Measurements from ENCODE around the gene MYO5B. TPM values are rescaled to one million over a fixed set of nuclear protein-coding genes. Genes with fewer than 3 reads are reported as not detected.

MYO5B gene
- total RNA-seq, 1 experiment from 2014 or later = 32.1 TPM

DNA sequence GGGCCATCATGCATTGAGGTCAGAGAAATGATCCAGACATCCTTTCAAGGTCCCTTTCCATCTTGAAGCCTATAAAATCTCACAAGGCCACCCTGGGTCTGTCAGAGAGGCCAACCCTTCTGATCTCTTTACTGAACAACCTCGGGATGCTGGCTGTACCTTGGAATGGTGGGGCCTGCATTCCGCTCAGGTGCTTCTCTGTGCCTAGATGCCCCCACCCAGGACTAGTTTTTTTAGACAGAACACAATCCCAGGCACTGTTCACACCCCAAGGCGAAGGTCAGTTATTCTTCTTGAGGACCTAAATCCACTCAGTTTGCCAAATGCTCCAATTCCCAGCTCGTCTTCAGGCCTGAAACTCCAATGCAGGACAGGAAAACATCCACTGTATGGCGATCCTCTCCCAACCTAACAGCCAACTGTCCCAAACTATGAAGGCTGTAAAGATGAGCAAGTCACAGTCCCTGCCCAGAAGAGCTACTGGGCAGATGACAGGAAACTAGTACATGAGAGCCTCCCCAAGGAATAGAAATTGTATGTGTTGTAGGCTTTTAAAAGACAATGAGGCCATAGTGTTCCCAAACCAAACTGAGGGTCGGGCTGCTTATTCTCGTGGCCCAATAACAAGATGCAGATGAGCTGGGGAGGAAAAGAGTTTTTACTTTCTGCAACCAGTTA, 227.2 kb downstream of the MYO5B start:
- Histone ChIP-seq H3K9me2 (ENCODE audit: insufficient read depth) (no peaks in the 10 kb centered on the region), H3K27me3 (ENCODE audit: insufficient read depth, low read length) (no peaks in the 10 kb centered on the region; the same call in 1 of the 2 replicates), H3K27ac (ENCODE audit: low read depth, low read length) (no peak overlapping the region), H3K36me3 (ENCODE audit: control insufficient read depth in 1 of 2, insufficient read depth in 2 of 2, low read length in 2 of 2) (no peaks in the 10 kb centered on the region), H3K9ac (ENCODE audit: low read length) (0 out of 2 replicates have a peak overlapping the region, but pooled peaks have one; percentile 26), H3K79me2 (ENCODE audit: insufficient read depth, low read length) (no peaks in the 10 kb centered on the region), H4K20me1 (ENCODE audit: insufficient read depth) (no peaks in the 10 kb centered on the region), H3K4me3 (replicated peaks in 1 of 2; ENCODE audit: low read depth in 1 of 2, low read length in 2 of 2) (peak overlapping the region in 1 of 2 experiments; percentile 34; a peak in 1 of 4 replicates), H3K4me2 (ENCODE audit: low read length) (peak overlapping the region; percentile 72), H3K4me1 (ENCODE audit: control insufficient read depth in 1 of 2, insufficient read depth in 2 of 2, low read length in 2 of 2) (peaks cover 27 to 38% of the 10 kb centered on the region in 2 experiments), H2AFZ (ENCODE audit: low read depth, low read length, poor library complexity, severe bottlenecking) (no peak overlapping the region), H3K9me3 (ENCODE audit: control insufficient read depth in 1 of 2, insufficient read depth in 1 of 2, low read depth in 1 of 2, low read length in 2 of 2) (no peaks in the 10 kb centered on the region)
- TF ChIP-seq EGR1 (IDR thresholded peaks at IDR 0.05; ENCODE audit: low read depth) = no peak
- RAD21 ChIA-PET (ENCODE audit: low non-redundant PET in 1 of 2, low total read pairs in 2 of 2, uncharacterized antibody in 2 of 2, unreplicated experiment in 2 of 2) = no interaction called here
- BruUV-seq (replicated peaks) = no TSS peak
- CTCF ChIA-PET = no interaction called here
- intact Hi-C loops (cut with micrococcal nuclease) = no loop called here
- ATAC-seq = peak; percentile 14; the same call in 1 of the 2 replicates
- no peak for DNase-seq (ENCODE audit: low read depth, low spot score)
- POLR2A ChIA-PET = no interaction called here

- peak overlapping the region; percentile 72 for H3K4me2 ChIP-seq (ENCODE audit: low read length)
- peak; percentile 56 for DNase-seq (ENCODE audit: low read depth, low spot score)
- H3K4me1 ChIP-seq (ENCODE audit: control insufficient read depth in 1 of 2, insufficient read depth in 2 of 2, low read length in 2 of 2) = peaks cover 27 to 38% of the 10 kb centered on the region in 2 experiments
- no peaks in the 10 kb centered on the region for H3K9me3 ChIP-seq (ENCODE audit: control insufficient read depth in 1 of 2, insufficient read depth in 1 of 2, low read depth in 1 of 2, low read length in 2 of 2)
- no peaks in the 10 kb centered on the region for H3K36me3 ChIP-seq (ENCODE audit: control insufficient read depth in 1 of 2, insufficient read depth in 2 of 2, low read length in 2 of 2)
- no peaks in the 10 kb centered on the region for H3K9me2 ChIP-seq (ENCODE audit: insufficient read depth)
- no peaks in the 10 kb centered on the region for H4K20me1 ChIP-seq (ENCODE audit: insufficient read depth)
- intact Hi-C loops (cut with micrococcal nuclease) = no loop called here
- POLR2A ChIA-PET = no interaction called here
- RAD21 ChIA-PET (ENCODE audit: low non-redundant PET in 1 of 2, low total read pairs in 2 of 2, uncharacterized antibody in 2 of 2, unreplicated experiment in 2 of 2) = no interaction called here
- H3K27ac ChIP-seq (ENCODE audit: low read depth, low read length) = no peak overlapping the region
- CTCF ChIA-PET = no interaction called here
- peak overlapping the region in 1 of 2 experiments; percentile 34; a peak in 2 of 4 replicates for H3K4me3 ChIP-seq (replicated peaks in 1 of 2; ENCODE audit: low read depth in 1 of 2, low read length in 2 of 2)
- no peak overlapping the region for H2AFZ ChIP-seq (ENCODE audit: low read depth, low read length, poor library complexity, severe bottlenecking)
- no peaks in the 10 kb centered on the region; the same call in 1 of the 2 replicates for H3K27me3 ChIP-seq (ENCODE audit: insufficient read depth, low read length)
- H3K9ac ChIP-seq (ENCODE audit: low read length) = peak overlapping the region; percentile 26
- no TSS peak for BruUV-seq (replicated peaks)
- ATAC-seq = peak; percentile 58
- no peaks in the 10 kb centered on the region for H3K79me2 ChIP-seq (ENCODE audit: insufficient read depth, low read length)
- TF ChIP-seq YY1 (IDR thresholded peaks at IDR 0.05; ENCODE audit: extremely low read depth, insufficient replicate concordance, low read depth, low read length) (no peak), POLR2A (IDR thresholded peaks at IDR 0.05; ENCODE audit: borderline replicate concordance, extremely low read depth, insufficient read depth, insufficient read length) (no peak), JUND (IDR thresholded peaks at IDR 0.05) (peak; percentile 69), ELF1 (IDR thresholded peaks at IDR 0.05; ENCODE audit: borderline replicate concordance, low read depth) (peak; percentile 17; the same call in 1 of the 2 replicates), RAD21 (IDR thresholded peaks at IDR 0.05; ENCODE audit: low read depth) (0 out of 2 replicates have a peak, but pooled peaks have one; percentile 21), SIN3A (IDR thresholded peaks at IDR 0.05; ENCODE audit: low read depth) (peak; percentile 68; the same call in 1 of the 2 replicates), ZFX (IDR thresholded peaks at IDR 0.05) (no peak), SP1 (IDR thresholded peaks at IDR 0.05; ENCODE audit: low read depth) (peak; percentile 76), EZH2phosphoT487 (IDR thresholded peaks at IDR 0.05; ENCODE audit: borderline replicate concordance) (no peak), REST (IDR thresholded peaks at IDR 0.05; ENCODE audit: low read depth) (no peak), ZNF274 (IDR thresholded peaks at IDR 0.05; ENCODE audit: low read depth, low read length) (no peak), EGR1 (IDR thresholded peaks at IDR 0.05; ENCODE audit: low read depth) (no peak), EZH2 (IDR thresholded peaks at IDR 0.05) (no peak)
- TF ChIP-seq, protein P1, sequence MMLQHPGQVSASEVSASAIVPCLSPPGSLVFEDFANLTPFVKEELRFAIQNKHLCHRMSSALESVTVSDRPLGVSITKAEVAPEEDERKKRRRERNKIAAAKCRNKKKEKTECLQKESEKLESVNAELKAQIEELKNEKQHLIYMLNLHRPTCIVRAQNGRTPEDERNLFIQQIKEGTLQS (IDR thresholded peaks at IDR 0.05) = no peak
- TF ChIP-seq, protein P2, sequence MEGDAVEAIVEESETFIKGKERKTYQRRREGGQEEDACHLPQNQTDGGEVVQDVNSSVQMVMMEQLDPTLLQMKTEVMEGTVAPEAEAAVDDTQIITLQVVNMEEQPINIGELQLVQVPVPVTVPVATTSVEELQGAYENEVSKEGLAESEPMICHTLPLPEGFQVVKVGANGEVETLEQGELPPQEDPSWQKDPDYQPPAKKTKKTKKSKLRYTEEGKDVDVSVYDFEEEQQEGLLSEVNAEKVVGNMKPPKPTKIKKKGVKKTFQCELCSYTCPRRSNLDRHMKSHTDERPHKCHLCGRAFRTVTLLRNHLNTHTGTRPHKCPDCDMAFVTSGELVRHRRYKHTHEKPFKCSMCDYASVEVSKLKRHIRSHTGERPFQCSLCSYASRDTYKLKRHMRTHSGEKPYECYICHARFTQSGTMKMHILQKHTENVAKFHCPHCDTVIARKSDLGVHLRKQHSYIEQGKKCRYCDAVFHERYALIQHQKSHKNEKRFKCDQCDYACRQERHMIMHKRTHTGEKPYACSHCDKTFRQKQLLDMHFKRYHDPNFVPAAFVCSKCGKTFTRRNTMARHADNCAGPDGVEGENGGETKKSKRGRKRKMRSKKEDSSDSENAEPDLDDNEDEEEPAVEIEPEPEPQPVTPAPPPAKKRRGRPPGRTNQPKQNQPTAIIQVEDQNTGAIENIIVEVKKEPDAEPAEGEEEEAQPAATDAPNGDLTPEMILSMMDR (IDR thresholded peaks at IDR 0.05 in 2 of 3, conservative IDR thresholded peaks at IDR 0.05 in 1 of 3; ENCODE audit: borderline replicate concordance in 1 of 3, insufficient read depth in 1 of 3, low read depth in 2 of 3, low read length in 2 of 3) = no peak
Observed at GRCh38 chr18:49967171-49967570, 227.8 kb downstream of the MYO5B start.
